ENCODE measurements around the gene PUSL1. TPM values are rescaled to one million over a fixed set of nuclear protein-coding genes. Genes with fewer than 3 reads are reported as not detected.

Gene PUSL1
- total and polyA plus RNA-seq, 2 of the 13 experiments (the other 11 are each of a cell fraction or from before 2014, with no cell fraction given) = 8.3 to 22.2 TPM

- TF ChIP-seq, protein P1, sequence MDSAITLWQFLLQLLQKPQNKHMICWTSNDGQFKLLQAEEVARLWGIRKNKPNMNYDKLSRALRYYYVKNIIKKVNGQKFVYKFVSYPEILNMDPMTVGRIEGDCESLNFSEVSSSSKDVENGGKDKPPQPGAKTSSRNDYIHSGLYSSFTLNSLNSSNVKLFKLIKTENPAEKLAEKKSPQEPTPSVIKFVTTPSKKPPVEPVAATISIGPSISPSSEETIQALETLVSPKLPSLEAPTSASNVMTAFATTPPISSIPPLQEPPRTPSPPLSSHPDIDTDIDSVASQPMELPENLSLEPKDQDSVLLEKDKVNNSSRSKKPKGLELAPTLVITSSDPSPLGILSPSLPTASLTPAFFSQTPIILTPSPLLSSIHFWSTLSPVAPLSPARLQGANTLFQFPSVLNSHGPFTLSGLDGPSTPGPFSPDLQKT (CRISPR knock-in tag; IDR thresholded peaks at IDR 0.05; ENCODE audit: borderline replicate concordance) = no peak
- no peak for TF ChIP-seq HHEX (CRISPR knock-in tag; IDR thresholded peaks at IDR 0.05)
- 0 out of 2 replicates have a peak, but pooled peaks have one; percentile 27 for TF ChIP-seq ZNF563 (CRISPR knock-in tag; IDR thresholded peaks at IDR 0.05)
- no peak for TF ChIP-seq U2AF2 (IDR thresholded peaks at IDR 0.05; ENCODE audit: low read depth, low read length)
- no peak for TF ChIP-seq ZNF446 (CRISPR knock-in tag; IDR thresholded peaks at IDR 0.05)
- TF ChIP-seq ZNF557 (CRISPR knock-in tag; IDR thresholded peaks at IDR 0.05) = no peak
- no peak for TF ChIP-seq HMG20B (CRISPR knock-in tag; conservative IDR thresholded peaks at IDR 0.05)
- TF ChIP-seq, protein P2, sequence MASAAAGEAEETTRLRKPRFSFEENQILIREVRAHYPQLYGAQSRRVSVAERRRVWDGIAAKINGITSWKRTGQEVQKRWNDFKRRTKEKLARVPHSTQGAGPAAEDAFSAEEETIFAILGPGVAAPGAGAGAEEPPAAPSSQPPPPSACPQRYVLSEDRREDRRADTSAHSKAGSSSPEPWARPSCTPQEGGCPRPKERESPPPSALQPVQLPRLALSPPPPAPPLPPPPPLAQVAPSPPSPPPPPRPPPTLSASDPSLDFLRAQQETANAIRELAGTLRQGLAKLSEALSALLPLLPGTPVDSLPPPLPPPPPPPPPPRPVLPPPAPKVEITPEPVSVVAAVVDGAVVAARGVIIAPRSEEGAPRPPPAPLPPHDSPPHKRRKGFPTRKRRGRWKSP (CRISPR knock-in tag; IDR thresholded peaks at IDR 0.05) = no peak
- TF ChIP-seq GZF1 (CRISPR knock-in tag; IDR thresholded peaks at IDR 0.05) = no peak
- TF ChIP-seq RBAK (CRISPR knock-in tag; IDR thresholded peaks at IDR 0.05) = no peak
- no peak for TF ChIP-seq SNRNP70 (IDR thresholded peaks at IDR 0.05; ENCODE audit: low read depth, low read length)
- TF ChIP-seq, protein P3, sequence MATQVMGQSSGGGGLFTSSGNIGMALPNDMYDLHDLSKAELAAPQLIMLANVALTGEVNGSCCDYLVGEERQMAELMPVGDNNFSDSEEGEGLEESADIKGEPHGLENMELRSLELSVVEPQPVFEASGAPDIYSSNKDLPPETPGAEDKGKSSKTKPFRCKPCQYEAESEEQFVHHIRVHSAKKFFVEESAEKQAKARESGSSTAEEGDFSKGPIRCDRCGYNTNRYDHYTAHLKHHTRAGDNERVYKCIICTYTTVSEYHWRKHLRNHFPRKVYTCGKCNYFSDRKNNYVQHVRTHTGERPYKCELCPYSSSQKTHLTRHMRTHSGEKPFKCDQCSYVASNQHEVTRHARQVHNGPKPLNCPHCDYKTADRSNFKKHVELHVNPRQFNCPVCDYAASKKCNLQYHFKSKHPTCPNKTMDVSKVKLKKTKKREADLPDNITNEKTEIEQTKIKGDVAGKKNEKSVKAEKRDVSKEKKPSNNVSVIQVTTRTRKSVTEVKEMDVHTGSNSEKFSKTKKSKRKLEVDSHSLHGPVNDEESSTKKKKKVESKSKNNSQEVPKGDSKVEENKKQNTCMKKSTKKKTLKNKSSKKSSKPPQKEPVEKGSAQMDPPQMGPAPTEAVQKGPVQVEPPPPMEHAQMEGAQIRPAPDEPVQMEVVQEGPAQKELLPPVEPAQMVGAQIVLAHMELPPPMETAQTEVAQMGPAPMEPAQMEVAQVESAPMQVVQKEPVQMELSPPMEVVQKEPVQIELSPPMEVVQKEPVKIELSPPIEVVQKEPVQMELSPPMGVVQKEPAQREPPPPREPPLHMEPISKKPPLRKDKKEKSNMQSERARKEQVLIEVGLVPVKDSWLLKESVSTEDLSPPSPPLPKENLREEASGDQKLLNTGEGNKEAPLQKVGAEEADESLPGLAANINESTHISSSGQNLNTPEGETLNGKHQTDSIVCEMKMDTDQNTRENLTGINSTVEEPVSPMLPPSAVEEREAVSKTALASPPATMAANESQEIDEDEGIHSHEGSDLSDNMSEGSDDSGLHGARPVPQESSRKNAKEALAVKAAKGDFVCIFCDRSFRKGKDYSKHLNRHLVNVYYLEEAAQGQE (IDR thresholded peaks at IDR 0.05; ENCODE audit: borderline replicate concordance in 1 of 2, low read depth in 1 of 2, low read length in 2 of 2) = no peak
- TF ChIP-seq, protein P4, sequence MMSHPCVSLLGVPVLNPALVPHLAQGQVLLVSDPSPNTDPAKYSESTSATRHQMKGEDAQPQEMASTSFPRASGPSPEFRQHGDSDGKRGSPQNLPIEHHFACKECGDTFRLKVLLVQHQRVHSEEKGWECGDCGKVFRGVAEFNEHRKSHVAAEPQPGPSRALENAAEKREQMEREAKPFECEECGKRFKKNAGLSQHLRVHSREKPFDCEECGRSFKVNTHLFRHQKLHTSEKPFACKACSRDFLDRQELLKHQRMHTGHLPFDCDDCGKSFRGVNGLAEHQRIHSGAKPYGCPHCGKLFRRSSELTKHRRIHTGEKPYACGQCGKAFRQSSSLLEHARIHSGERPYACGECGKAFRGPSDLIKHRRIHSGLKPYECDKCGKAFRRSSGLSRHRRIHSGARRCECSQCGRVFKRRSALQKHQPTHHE (CRISPR knock-in tag; IDR thresholded peaks at IDR 0.05; ENCODE audit: borderline replicate concordance) = no peak
- TF ChIP-seq CCDC6 (CRISPR knock-in tag; IDR thresholded peaks at IDR 0.05) = no peak
- no peak for TF ChIP-seq ATF4 (CRISPR knock-in tag; IDR thresholded peaks at IDR 0.05)
- TF ChIP-seq ZFYVE20 (CRISPR knock-in tag; IDR thresholded peaks at IDR 0.05; ENCODE audit: borderline replicate concordance, low read depth) = no peak
- TF ChIP-seq ZNF567 (CRISPR knock-in tag; IDR thresholded peaks at IDR 0.05; ENCODE audit: borderline replicate concordance) = no peak
- TF ChIP-seq POGZ (CRISPR knock-in tag; IDR thresholded peaks at IDR 0.05) = no peak
- 0 out of 2 replicates have a peak, but pooled peaks have one; percentile 33 for TF ChIP-seq ZNF232 (CRISPR knock-in tag; IDR thresholded peaks at IDR 0.05; ENCODE audit: borderline replicate concordance)
These were observed 20.9 kb upstream of the PUSL1 start (continued) for GRCh38 chr1:1287288-1288110.

Data from HepG2 (cell line).